Left renal pelvis (tissue), 4 donors: ENCODE results near the gene TNS3. TPM values are rescaled to one million over a fixed set of nuclear protein-coding genes. Genes with fewer than 3 reads are reported as not detected.

Experiments used
- DNase-seq, 4 donors: peaks; one replicate each; pipeline ENCODE4 v3.0.0-alpha.2; 2013; ENCODE audit warnings: low read depth in 4 of 4, low spot score in 3 of 4
- polyA plus RNA-seq, 4 donors: library from polyadenylated mRNA; unstranded; fragments of 120-200 nt; gene quantifications; one replicate each; pipeline ENCODE4 v1.2.1, GENCODE V29; 2013; ENCODE audit not compliant: insufficient read length in 4 of 4

Gene TNS3
- polyA plus RNA-seq, 4 donors, result 85.6 to 120 (median 91.2) TPM

GRCh38 chr7:47568547-47568946 is 13.4 kb downstream of the TNS3 start:
- no peak for DNase-seq

GRCh38 chr7:47568056-47568455 is 13.9 kb downstream of the TNS3 start:
- no peak for DNase-seq

- no peak for DNase-seq
These were observed 16.2 kb downstream of the TNS3 start for GRCh38 chr7:47565640-47566250.

DNA sequence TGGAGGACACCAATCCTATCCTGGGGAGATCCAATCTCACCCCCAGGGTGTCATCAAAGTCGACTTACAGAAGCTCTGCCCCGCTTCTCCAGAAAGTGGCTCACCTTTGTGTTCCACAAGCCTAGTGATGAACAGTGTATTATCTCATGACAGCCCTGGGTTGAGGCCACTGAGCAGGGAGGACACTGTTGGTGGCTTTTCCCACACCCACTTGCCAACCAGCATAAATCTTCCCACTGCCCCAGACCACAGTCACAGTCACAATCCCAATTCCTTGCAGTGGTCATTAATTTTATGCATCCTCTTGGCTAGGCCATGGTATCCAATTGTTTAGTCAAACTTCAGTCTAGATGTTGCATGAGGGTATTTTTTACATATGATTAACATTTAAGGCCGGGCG is 18.4 kb downstream of the TNS3 start:
- DNase-seq, result no peak

DNA sequence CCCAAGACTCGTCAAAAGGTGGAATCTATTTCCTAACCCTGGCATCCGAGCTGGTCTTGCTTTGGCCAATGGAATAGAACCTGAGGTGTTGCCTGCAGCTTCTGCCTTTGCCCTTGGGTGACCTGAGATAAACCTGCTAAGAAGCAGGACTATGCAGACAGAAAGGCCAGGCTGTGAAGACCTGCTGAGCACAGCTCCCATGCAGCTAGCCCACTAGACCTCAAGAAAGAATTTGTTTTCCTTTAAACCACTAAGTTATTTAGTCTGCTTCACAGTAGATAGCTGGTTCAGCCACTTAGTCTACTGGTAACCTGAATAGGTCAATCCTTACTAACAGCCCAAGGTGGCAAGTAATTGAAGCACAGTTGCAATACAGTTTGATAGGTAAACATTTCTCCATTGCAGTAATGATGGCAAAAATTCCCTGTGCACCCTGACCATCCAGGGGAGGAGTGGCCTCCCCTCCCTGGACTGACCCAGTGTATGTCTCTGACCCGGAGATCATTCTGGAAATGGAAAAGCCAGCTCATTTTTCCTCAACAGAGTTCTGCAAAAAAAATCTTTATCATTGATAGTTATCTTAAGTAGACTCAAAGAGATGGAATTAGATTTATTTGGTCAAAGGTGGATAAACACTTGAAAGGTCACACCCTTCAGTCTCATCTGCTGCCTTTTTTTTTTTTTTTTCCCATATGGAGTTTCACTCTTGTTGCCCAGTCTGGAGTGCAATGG is 20.0 kb downstream of the TNS3 start:
- no peak for DNase-seq

- no peak for DNase-seq
These were observed 22.3 kb downstream of the TNS3 start for GRCh38 chr7:47559306-47560220.

GRCh38 chr7:47557694-47558670 is 23.9 kb downstream of the TNS3 start:
- DNase-seq, result no peak

DNA sequence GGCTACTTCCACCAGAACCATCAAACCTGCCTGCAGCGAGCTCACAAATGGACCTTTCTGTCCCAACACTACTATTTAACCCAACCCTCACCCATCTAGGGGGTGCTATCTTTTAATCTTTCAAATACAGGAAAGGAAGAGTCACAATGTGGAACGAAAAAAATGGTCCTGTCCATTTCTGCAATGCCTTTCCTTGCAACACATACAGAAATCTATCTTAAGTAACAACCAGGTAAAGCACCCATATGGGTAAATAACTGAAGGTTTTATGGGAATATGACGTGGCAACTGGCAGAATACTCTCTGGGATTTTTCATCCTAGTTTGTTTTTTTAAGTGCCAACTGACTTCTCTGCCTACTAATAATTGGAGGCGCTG is 24.6 kb downstream of the TNS3 start:
- DNase-seq, result no peak

GRCh38 chr7:47556511-47557180 is 25.3 kb downstream of the TNS3 start:
- no peak for DNase-seq

- no peak for DNase-seq
These were observed 28.6 kb downstream of the TNS3 start for GRCh38 chr7:47553309-47553708.

- DNase-seq, result no peak
These were observed 29.3 kb downstream of the TNS3 start for GRCh38 chr7:47552621-47553020.

- DNase-seq, result no peak
These were observed 30.1 kb downstream of the TNS3 start for GRCh38 chr7:47551668-47552440.

DNA sequence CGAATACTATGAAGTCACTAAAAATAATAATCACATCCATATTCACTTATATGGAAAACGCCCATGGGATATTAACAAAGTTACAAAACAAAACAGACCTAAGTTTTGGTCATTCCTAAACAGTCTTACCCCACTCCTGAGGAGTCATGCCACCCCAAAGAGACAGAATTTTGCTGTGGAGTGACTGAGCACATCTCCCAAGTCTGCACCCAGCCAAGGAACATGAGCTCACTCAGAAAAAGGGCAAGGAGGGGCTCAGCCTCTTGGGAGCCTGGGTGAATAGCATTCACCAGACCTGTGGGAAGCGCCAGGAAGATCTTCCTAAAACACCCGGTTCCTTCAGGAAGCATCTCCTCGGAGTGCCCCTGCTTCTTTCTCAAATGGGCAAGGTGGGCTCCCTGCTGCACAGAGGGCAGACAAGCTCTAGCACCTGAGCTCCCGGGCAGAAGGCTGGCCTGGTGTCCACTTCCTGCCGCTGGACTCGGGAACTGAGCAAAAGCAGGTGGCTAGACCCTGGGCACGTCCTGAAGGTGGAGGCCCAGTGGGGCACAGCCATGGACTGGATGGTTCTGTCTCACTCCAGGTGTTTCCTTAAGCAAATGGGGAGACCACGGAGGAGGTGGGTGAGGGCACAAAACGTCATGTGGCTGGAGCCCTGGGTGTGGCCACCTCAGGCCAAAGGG is 31.0 kb downstream of the TNS3 start:
- no peak for DNase-seq

GRCh38 chr7:47549916-47550315 is 32.0 kb downstream of the TNS3 start:
- DNase-seq, result no peak

DNA sequence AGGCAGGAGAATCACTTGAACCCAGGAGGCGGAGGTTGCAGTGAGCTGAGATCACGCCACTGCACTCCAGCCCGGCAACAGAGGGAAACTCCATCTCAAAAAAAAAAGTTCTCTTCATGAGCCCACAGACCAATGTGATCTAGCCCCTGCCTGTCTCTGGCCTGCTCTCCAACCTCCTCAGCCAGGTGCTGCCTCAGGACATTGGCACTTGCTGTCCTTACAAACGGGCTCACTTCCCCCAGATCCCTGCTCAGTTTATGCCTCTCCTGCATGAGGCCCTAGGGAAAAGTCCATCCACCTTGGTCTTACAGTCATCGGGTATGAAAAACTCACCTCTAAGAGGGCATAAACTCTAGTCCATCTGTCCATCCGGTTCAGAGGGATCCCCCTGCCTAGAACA is 32.5 kb downstream of the TNS3 start:
- no peak for DNase-seq

GRCh38 chr7:47548546-47548945 is 33.4 kb downstream of the TNS3 start:
- DNase-seq, result no peak

- DNase-seq, result no peak
These were observed 35.0 kb downstream of the TNS3 start for GRCh38 chr7:47546733-47547494.

DNA sequence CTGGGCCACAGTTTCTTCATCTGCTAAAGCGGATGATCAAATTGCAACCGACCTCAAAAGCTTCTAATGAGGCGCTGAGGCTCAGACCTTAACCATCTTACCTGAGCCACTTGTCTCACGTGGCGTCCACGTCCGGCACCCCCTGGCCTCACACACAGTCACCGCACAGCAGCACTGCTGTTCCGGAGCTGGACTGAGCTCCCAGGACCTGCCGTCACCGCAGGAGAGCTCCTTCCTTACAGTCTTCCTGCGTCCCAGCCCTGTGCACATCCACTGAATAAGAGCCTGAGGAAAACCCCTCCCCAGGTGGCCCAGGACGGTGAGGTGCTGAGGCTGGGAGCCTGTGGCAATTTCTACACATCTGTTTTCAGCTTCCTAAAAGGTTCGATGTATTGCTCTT is 35.7 kb downstream of the TNS3 start:
- DNase-seq, result no peak
